Keratinocyte (primary cell): ENCODE measurements around the gene CDC23.

Experiments used
- CTCF ChIP-seq, 3 experiments: IDR thresholded peaks in 1 of 3; conservative IDR thresholded peaks in 1 of 3; optimal IDR thresholded peaks in 1 of 3; 2 replicates in 2 of 3; 3 replicates in 1 of 3; pipeline versions ENCODE3 to v1.5.1; 2011; ENCODE audit warnings: low read length in 3 of 3, mild to moderate bottlenecking in 3 of 3, moderate library complexity in 2 of 3, control low read depth in 1 of 3, inconsistent platforms in 1 of 3; ENCODE audit not compliant: insufficient read depth in 2 of 3; ENCODE audit errors: extremely low read depth in 1 of 3
- EZH2 ChIP-seq: IDR thresholded peaks from one replicate; pipeline ENCODE4 v1.6.1; 2012; ENCODE audit warnings: inconsistent platforms, mild to moderate bottlenecking, low read length, moderate library complexity

GRCh38 chr5:138178516-138179276 is 34.4 kb downstream of the CDC23 start, which contains the start of the genes BRD8 and KIF20A:
- TF ChIP-seq CTCF (optimal IDR thresholded peaks at IDR 0.05 in 1 of 3, IDR thresholded peaks at IDR 0.05 in 1 of 3, conservative IDR thresholded peaks at IDR 0.05 in 1 of 3; ENCODE audit: extremely low read depth in 1 of 3, insufficient read depth in 2 of 3, low read length in 3 of 3) (no peak), EZH2 (no peak)
